Left ventricle myocardium inferior (tissue), 1 donor: Measurements from ENCODE around the gene WWC2. TPM values are rescaled to one million over a fixed set of nuclear protein-coding genes. Genes with fewer than 3 reads are reported as not detected.

Source experiments
- DNase-seq: peaks from one replicate; pipeline ENCODE4 v3.0.0-alpha.2; 2020
- H3K27ac ChIP-seq: fragments of 200-600 bp; replicated peaks from 2 replicates; pipeline ENCODE4 v1.8.0; 2021
- H3K27me3 ChIP-seq: fragments of 200-600 bp; 2 replicates; pipeline ENCODE4 v1.8.0; 2021; ENCODE audit warnings: low read depth
- H3K36me3 ChIP-seq: fragments of 200-600 bp; 2 replicates; pipeline ENCODE4 v1.8.0; 2021
- H3K4me1 ChIP-seq: fragments of 200-600 bp; 2 replicates; pipeline ENCODE4 v1.8.0; 2021
- H3K4me3 ChIP-seq: fragments of 200-600 bp; 2 replicates; pipeline ENCODE4 v1.8.0; 2021; ENCODE audit warnings: mild to moderate bottlenecking, moderate library complexity
- H3K9me3 ChIP-seq: fragments of 200-600 bp; replicated peaks from 2 replicates; pipeline ENCODE4 v1.8.0; 2021
- intact Hi-C: fragments of 100-400 bp; cut with micrococcal nuclease; formaldehyde crosslinking; loops from one replicate; pipeline ENCODE4 v1.11.0; 2022
- total RNA-seq: library from RNA; stranded (reverse); fragmentation: NEBNext Ultra II Directional; extraction: Animal tissue kit (Norgen Biotek cat#: 25700); gene quantifications from one replicate; pipeline ENCODE4 v1.2.1, GENCODE V29; 2021
- TF ChIP-seq, protein P1 (sequence below): fragments of 200-600 bp; IDR thresholded peaks from 2 replicates; pipeline ENCODE4 v1.8.0; 2021; ENCODE audit warnings: antibody characterized with exemption, mild to moderate bottlenecking, borderline replicate concordance
- donor health status: DM: no; HTN: yes; CAD: no; lungs with severe emphysema.

WWC2 gene
- total RNA-seq, 1 donor from 2014 or later = 42.3 TPM

DNA sequence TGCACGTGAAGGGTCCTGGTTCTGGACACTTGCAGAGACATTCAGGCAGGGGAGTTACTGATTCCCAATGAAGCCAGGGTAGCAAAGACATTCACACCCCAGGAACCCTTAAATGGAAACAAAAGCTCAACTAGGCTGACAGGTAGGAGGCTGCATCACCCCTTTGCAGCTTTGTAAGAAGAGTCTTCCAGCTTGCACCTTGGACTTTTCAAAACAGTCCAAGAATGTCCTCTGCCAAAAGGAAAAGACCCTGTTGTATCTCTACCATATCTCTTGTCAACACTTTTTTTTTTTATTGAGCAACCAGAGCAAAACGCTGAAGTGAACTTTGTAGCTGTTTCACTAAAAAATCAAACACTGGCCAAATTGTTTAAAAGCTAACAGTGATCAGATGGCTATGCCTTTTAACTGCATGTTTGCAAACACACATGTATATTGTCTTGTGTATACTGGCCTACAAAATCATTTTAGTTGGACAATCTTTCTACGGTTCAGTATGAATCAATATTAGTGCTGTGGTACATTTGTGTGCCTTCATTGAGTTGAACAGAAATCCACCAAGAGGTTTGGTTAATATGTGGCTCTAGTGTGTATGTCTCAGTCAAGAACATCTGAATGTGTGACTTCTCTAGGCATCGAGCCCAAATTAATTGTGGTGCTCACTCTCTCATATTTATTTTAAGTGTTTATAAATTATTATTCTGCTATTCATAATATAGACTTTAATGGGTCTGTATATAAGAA is 18.5 kb upstream of the WWC2 start:
- H3K9me3 ChIP-seq = no peaks in the 10 kb centered on the region
- H3K36me3 ChIP-seq = no peaks in the 10 kb centered on the region
- no peak for DNase-seq
- H3K4me3 ChIP-seq = no peak overlapping the region
- TF ChIP-seq, protein P1, sequence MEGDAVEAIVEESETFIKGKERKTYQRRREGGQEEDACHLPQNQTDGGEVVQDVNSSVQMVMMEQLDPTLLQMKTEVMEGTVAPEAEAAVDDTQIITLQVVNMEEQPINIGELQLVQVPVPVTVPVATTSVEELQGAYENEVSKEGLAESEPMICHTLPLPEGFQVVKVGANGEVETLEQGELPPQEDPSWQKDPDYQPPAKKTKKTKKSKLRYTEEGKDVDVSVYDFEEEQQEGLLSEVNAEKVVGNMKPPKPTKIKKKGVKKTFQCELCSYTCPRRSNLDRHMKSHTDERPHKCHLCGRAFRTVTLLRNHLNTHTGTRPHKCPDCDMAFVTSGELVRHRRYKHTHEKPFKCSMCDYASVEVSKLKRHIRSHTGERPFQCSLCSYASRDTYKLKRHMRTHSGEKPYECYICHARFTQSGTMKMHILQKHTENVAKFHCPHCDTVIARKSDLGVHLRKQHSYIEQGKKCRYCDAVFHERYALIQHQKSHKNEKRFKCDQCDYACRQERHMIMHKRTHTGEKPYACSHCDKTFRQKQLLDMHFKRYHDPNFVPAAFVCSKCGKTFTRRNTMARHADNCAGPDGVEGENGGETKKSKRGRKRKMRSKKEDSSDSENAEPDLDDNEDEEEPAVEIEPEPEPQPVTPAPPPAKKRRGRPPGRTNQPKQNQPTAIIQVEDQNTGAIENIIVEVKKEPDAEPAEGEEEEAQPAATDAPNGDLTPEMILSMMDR = no peak
- no peaks in the 10 kb centered on the region for H3K4me1 ChIP-seq
- intact Hi-C loops = no loop called here
- no peaks in the 10 kb centered on the region for H3K27me3 ChIP-seq
- H3K27ac ChIP-seq = no peak overlapping the region

DNA sequence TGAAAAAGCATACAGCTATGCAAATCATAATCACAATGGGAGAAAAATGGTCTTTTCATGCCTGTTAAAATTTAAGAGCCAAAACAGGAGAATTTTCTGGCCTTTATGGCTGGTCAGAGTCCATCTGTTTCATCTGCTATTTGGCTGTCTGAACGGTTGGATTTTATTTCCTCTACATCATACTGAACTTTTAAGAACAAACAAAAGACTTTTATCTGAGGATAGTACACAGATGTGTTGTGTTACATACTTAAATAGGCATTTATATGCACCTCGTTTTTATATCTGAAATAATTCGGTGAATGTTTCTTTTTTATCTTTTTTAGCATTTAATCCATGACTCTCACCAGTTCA is 18.0 kb upstream of the WWC2 start:
- Histone ChIP-seq H3K4me1 (no peaks in the 10 kb centered on the region), H3K27ac (no peak overlapping the region), H3K4me3 (no peak overlapping the region), H3K36me3 (no peaks in the 10 kb centered on the region), H3K9me3 (no peaks in the 10 kb centered on the region), H3K27me3 (no peaks in the 10 kb centered on the region)
- DNase-seq = no peak
- TF ChIP-seq, protein P1 = no peak
- intact Hi-C loops = no loop called here

DNA sequence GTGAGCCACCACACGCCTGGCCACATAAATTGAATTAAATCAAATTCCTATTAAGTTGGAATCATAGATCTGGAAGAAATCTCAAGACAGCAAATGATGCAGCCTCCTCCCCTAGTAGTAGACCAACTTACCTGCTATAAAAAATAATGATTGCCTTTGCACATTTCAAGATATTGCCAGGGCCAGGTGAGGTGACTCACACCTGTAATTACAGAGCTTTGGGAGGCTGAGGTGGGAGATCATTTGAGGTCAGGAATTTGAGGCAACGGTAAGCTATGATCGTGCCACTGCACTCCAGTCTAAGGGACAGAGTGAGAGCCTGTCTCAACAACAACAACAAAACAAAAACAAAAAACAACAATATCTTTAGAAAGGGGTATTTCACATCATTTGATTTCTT is 17.0 kb upstream of the WWC2 start:
- DNase-seq = no peak
- TF ChIP-seq, protein P1 = no peak
- Histone ChIP-seq H3K27ac (no peak overlapping the region), H3K4me1 (no peaks in the 10 kb centered on the region), H3K27me3 (no peaks in the 10 kb centered on the region), H3K9me3 (no peaks in the 10 kb centered on the region), H3K4me3 (no peak overlapping the region), H3K36me3 (no peaks in the 10 kb centered on the region)
- intact Hi-C loops = no loop called here

DNA sequence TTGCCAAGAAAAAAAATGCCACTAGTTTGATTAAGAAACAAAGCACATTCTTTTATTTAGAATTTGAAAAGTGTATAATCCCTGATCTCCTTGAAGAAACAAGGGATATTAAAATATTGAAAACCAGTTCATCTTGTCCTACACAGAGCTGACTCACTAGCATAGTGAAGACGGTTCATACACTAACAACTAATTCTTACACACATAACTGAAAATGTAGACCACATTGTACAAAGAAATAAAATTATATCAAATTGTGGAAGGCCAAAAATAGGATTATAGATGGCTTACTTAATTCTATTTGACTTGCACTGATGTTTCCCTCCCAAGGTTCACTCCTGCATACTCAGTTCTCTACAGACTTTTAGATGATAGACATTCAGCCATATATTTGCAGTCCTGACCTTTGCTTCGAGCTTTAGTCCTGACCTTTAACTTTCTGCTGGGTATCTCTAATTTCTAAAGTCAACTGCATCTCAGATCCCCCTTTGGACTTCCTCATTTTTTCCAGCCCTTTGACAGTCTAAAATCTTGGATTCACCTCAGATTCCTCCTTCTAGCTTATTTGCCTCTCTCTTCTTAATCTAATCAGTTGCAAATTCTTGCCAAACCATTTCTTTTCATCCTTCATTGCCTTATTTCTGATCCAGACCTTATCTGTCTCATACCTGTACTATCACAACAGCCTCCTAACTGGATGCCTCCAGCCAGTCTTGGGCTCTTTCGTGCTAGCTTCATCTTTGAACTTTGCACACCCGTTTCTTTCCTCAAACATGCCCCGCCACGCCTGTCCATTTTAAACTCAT is 4.5 kb upstream of the WWC2 start:
- Histone ChIP-seq H3K27ac (no peak overlapping the region), H3K4me1 (peaks cover 16% of the 10 kb centered on the region), H3K9me3 (no peaks in the 10 kb centered on the region), H3K4me3 (no peak overlapping the region), H3K36me3 (no peaks in the 10 kb centered on the region), H3K27me3 (no peaks in the 10 kb centered on the region)
- TF ChIP-seq, protein P1 = no peak
- intact Hi-C loops = no loop called here
- DNase-seq = no peak

DNA sequence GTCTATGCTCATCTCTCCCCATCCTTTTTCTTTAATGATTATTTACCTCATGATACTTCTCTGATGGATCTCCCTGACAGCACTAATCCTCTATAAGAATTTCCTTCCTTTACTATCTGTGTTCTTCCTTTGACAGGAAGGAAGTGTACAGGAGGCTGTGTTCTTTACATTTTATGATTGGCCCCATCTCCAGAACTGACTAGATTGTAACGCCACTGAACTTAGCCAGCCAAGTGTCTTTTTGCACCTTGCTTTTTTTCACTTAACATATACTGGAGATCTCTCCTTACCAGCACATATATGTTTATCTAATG is 3.9 kb upstream of the WWC2 start:
- Histone ChIP-seq H3K4me3 (no peak overlapping the region), H3K36me3 (no peaks in the 10 kb centered on the region), H3K27ac (no peak overlapping the region), H3K9me3 (no peaks in the 10 kb centered on the region), H3K27me3 (no peaks in the 10 kb centered on the region), H3K4me1 (peaks cover 20% of the 10 kb centered on the region)
- no peak for DNase-seq
- intact Hi-C loops = no loop called here
- TF ChIP-seq, protein P1 = no peak
